ENCODE measurements around the gene ZSCAN10. TPM values are rescaled to one million over a fixed set of nuclear protein-coding genes. Genes with fewer than 3 reads are reported as not detected.

Gene ZSCAN10
- total and polyA plus RNA-seq, 10 donors: 0.02 to 0.85 (median 0.06) TPM; not detected in 7

GRCh38 chr16:3059041-3059722 is 39.9 kb downstream of the ZSCAN10 start:
- intact Hi-C loops (cut with DNase I; ENCODE audit: low total_unique reads): loop anchor here (5.0 to 10.0 kb wide), 2 partner anchors 68 to 106 kb away; no protein-coding TSS in a partner anchor

GRCh38 chr16:3058139-3059030 is 40.7 kb downstream of the ZSCAN10 start:
- peak in 1 of 11 experiments; percentile 10 for TF ChIP-seq CTCF (IDR thresholded peaks at IDR 0.05 in 8 of 11, conservative IDR thresholded peaks at IDR 0.05 in 3 of 11)
- TF ChIP-seq POLR2AphosphoS5 (IDR thresholded peaks at IDR 0.05): peak in 2 of 3 donors; percentile 8 to 68
- no peak for TF ChIP-seq POLR2A (IDR thresholded peaks at IDR 0.05)
- Histone ChIP-seq H3K27ac (peak overlapping the region; percentile 86 to 96 (median 90)), H3K4me3 (peak overlapping the region; percentile 71 to 97 (median 80)), H3K4me1 (peaks cover 21 to 95% (median 63%) of the 10 kb centered on the region in 6 donors), H3K36me3 (peaks cover 0 to 44% (median 0%) of the 10 kb centered on the region in 6 donors), H3K27me3 (replicated peaks in 1 of 7) (no peaks in the 10 kb centered on the region), H3K9me3 (no peaks in the 10 kb centered on the region)
- 7 to 11% (median 8%) methylated on average over 21 to 77 of the region's 77 CpGs for WGBS, 5 donors
- DNase-seq: peak; percentile 91
- intact Hi-C loops (cut with DNase I; ENCODE audit: low total_unique reads): loop anchor here (5.0 to 10.0 kb wide), 2 partner anchors 69 to 106 kb away; no protein-coding TSS in a partner anchor

More at GRCh38 chr16:3059041-3059722, 39.9 kb downstream of the ZSCAN10 start:
- peak; percentile 98 for DNase-seq
- Histone ChIP-seq H3K4me1 (peaks cover 21 to 98% (median 63%) of the 10 kb centered on the region in 6 donors), H3K27ac (peak overlapping the region; percentile 86 to 96 (median 90)), H3K27me3 (replicated peaks in 1 of 7) (no peaks in the 10 kb centered on the region), H3K4me3 (peak overlapping the region; percentile 71 to 97 (median 80)), H3K9me3 (no peaks in the 10 kb centered on the region), H3K36me3 (peaks cover 0 to 39% (median 0%) of the 10 kb centered on the region in 6 donors)
- 0 to 2% (median 1%) methylated on average over 13 to 67 of the region's 67 CpGs for WGBS, 5 donors
- TF ChIP-seq POLR2A (IDR thresholded peaks at IDR 0.05): peak in 1 of 3 donors; percentile 17
- peak; percentile 83 to 99 (median 97) for TF ChIP-seq CTCF (IDR thresholded peaks at IDR 0.05 in 8 of 11, conservative IDR thresholded peaks at IDR 0.05 in 3 of 11)
- peak; percentile 85 to 91 (median 86) for TF ChIP-seq POLR2AphosphoS5 (IDR thresholded peaks at IDR 0.05)

GRCh38 chr16:3057181-3058138 is 41.6 kb downstream of the ZSCAN10 start:
- intact Hi-C loops (cut with DNase I; ENCODE audit: low total_unique reads): loop anchor here (5.0 to 10.0 kb wide), 2 partner anchors 70 to 107 kb away; no protein-coding TSS in a partner anchor
- Histone ChIP-seq H3K36me3 (peaks cover 0 to 44% (median 0%) of the 10 kb centered on the region in 6 donors), H3K4me3 (peak overlapping the region; percentile 71 to 97 (median 80)), H3K27ac (peak overlapping the region in 7 of 8 donors; percentile 86 to 96 (median 92)), H3K9me3 (no peaks in the 10 kb centered on the region), H3K27me3 (replicated peaks in 1 of 7) (no peaks in the 10 kb centered on the region), H3K4me1 (peaks cover 21 to 87% (median 63%) of the 10 kb centered on the region in 6 donors)
- TF ChIP-seq POLR2AphosphoS5 (IDR thresholded peaks at IDR 0.05) (peak in 1 of 3 donors; percentile 31), CTCF (IDR thresholded peaks at IDR 0.05 in 8 of 11, conservative IDR thresholded peaks at IDR 0.05 in 3 of 11) (no peak)
- peak; percentile 80 for DNase-seq
- WGBS, 5 donors: 87 to 92% (median 91%) methylated on average over 21 to 22 of the region's 22 CpGs

All from spleen (tissue), 11 donors.